HG03175 (cell line): ENCODE measurements around the gene CALML3.

Experiments
- ATAC-seq: cut with Tn5 transposase; IDR thresholded peaks from one replicate; pipeline ENCODE4 v1.9.1; 2021; ENCODE audit warnings: mild to moderate bottlenecking, moderate library complexity; ENCODE audit not compliant: unreplicated experiment

The CALML3 gene

DNA sequence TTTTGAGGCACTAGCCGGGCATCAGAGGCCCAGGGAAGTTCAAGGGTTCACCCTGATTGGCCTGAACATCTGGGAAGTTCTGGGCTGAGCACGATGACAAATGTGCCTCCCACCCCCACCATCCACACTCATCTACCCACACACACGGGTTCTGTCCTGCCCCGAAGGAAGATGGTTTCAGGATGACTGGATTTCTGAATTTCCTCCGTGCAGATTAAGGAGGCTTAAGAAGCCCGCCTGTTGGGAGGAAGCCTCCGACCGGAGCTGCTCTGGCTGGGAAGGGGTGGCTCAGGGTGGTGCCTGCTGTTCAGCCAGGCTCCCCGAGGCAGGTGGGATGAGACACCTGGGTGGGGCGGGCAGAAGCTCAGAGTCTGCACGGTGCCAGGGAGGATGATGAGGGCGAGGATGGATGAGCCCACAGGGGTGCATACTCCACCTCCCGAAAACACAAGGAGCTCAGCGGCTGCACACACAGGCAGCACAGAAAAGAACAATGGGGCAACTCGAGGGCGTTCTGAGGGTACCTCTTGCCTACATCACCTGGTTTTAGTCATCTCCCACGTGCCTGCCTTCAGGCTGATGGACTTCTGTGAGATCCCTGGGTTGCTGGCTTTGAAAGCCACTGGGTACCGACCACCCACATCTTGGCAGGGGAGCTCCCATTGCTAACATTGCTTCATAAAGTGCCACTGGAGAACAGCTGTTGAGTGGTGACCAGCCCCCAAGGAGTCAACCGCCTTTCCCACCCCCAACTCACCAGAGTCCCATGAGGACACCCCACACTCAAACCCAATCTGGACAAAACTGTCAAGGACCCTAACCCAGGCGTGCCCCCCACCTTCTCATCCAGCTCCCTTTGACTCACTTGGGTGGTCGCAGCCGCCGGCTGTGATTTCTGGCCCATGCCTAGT is 41.2 kb downstream of the CALML3 start:
- ATAC-seq: no peak

DNA sequence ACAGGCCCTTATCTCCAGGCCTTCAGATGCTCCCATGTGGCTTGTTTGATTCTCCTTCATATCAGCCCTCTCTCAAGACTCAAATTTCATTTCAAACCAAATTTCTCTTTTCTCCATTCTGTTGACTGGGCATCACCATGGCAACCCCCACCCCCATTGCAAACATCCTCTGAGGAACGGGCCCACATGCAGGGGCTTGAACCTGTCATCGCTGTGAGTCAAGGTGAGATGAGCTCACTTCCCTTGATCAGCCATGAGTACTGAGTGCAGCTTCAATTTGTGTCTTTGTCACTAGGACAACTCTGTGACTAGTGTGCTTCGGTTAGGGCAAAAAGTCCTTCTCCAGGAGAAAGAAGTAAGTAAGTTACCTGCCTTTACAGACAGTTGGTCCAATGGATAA is 41.9 kb downstream of the CALML3 start:
- no peak for ATAC-seq

DNA sequence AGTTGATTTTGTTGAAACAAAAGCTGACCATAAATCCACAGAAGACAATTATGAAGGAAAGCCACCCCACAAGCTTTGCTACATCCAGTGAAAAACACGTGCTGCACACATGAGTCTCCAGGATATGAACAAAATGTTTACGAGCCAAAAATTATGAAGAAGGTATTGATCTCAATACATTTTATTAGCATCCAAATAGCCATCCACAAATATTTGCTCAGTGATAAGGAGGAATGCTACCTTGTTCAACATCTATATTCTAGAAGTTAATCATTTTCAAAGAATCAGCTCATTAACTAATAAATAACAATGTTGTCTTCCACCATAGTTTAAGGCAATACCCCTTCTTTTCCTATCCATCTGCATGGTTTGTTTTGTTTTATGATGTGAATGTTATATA is 42.7 kb downstream of the CALML3 start:
- ATAC-seq: no peak

DNA sequence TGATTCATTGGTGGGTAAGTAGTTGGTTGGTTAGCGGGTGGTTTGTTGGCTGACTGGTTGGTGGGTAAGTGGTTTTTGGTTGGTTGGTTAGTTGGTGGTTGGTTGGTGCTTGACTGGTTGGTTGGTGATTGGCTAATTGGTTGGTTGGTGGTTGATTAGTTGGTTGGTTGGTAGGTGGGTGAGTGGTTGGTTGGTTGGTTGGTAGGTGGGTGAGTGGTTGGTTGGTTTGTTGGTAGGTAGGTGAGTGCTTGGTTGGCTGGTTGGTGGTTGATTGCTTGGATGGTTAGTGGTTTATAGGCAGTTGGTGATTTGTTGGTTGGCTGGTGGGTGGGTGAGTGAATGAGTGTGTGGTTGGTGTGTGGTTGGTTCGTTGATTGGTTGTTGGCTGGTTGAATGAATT is 44.2 kb downstream of the CALML3 start:
- no peak for ATAC-seq

DNA sequence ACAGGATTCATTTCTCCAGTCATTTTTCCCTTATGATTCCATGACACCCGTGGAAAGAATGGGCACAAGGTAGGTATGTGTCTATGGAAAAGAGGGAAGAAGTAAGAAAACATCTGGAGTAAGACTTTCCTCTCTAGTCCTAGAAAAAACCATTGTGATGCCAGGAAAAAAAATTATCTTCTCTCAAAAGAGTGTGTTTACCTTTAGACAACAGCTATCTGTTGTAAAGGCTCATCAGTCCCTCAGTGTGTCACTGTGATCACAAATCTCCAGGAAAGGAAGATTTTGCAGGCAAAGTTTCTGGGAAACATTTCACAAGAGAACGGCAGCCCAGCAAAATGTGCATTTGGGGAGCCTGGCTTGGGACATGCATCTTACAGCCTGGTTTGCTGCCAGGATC is 44.8 kb downstream of the CALML3 start:
- no peak for ATAC-seq

DNA sequence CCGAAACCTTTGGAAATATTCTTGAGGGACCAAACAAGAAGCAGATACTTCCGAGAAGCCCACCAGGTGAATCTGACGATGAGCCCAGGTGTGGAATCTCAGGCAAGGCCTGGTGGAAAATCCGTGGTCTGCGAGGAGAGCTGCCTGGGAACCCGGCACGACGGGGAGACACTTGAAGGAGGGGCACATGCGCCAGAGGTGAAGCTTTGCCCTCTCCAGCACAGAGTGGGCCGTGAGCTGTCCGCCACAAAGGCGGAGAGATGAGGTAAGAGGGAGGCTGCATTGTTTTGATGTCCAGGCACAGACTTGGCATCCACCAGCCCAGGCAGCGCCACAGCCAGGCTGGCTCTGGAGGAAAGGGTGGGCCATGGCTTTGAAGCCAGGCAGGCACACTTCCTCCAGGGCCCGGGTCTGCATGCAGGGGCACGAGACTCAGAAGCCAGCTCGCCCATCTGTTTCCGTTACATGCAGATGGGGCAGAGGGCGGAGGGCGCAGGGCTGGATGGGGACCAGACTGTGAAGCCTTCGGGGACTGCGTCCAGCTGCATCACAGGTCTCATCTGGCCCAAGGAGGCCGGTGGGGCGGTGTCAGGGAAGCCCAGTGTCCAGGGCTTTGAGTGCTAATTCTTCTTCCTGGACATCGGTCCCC is 45.4 kb downstream of the CALML3 start:
- ATAC-seq: no peak

DNA sequence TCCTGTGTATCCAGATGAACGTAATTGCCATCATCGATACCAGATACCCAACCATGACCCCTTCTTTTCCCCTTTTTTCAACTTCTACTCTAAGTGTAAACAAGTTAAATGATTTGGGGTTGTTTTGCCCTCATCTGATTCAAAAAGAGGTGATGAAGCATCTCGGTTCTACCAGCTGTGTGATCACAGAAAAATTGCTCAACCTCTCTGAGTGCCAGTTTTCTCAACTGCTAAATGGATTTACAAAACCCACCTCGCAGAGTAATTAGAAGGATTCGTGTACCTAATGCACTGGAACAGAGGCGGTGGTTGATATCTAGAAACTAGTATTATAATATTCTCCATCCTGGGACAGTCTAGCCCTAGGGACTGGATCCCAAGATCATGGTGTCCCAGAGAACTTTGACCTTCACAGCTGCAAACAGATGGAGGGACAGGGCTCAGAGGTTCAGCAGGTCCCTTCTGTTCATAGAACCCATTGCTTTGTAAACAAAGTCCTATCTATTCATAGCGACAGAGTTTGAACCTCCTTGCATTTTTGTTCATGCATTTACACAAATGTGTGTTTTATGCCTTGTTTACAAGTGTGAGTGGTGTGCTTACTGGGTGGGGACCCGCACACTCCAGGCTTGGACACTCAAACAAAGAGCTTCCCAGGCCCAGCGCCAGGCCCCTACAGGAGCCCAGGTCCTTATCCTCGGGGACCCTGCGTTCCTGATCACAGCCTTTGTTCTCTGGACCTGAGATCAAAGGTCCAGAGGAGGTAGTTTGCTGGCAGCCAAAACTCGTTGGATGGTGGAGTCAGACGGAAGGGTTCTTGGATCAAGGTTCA is 46.4 kb downstream of the CALML3 start:
- ATAC-seq: no peak

DNA sequence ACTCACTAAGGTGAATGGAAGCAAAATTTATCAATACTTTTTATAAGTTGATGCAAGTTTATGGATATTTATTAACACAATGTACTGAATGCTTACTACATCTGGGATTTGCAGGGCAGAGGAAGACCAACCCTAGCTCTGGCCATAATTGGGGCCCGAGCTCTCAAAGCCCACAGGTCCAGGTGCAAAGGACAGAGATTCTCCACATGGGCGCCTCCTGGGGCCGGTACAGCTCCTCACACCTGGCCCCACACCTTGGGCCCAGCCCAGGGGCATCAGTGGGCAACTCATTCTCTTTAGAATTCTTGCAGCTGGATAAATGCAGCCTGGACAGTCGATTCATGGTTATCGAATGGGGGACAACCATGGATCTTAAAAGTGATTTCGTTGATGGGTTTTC is 47.1 kb downstream of the CALML3 start:
- no peak for ATAC-seq

DNA sequence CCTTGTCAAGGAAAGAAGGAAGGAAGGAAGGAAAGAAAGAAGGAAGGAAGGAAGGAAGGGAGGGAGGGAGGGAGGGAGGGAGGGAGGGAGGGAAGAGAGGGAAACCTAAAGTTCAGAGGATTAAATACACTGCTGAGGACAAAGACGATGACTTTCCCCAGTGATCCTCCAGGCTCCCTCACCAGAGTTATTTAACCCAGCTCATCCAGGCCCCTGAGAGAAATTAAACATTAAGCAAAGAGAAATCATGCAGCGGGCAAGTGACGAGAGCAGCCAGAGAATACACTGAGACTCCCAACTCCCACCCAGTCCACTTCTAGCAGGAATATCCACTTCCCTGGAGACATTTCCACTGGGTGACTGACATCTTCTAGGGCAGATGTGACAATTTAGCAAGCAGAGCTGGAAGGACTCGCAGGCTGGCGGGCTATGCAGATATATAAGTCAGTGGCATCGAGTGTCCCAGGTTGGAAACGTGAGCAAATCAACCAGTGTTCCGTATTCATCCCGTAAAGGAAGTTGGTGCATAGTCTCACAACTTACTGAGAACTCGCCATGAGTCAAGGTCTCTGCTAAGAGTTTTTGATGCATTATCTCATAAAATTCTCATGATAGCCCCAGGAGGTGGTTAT is 48.7 kb downstream of the CALML3 start:
- ATAC-seq: no peak

DNA sequence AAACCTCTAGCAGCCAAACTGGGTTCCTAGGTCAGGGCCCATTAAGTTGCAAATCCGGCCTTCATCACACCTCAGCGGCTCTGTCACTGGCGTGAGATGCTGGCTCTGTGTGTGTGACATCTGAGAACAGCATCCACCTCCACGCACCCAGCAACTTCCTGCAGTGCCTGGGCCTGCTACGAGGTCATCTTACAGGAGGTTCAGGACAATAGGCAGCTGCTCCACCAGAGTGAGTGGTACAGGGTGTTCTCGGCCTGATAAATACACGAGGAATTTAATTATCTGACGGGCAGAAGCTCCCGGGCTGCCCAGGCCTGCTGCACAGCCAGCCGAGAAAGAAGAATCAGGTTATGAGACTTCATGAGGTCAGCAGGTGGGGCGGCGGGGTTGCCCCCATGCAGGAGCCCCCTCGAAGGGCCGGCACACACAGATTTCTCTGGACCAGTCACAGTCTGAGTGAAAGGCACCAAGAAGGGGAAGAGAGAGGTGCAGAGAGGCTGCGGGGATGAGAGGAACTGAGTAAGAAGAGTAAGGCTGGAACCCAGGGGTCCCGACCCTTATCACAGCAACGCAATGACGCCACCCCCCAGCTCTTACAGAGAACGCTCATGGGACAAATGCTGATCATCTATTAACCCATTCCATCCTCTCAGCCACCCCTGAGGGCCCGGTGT is 49.3 kb downstream of the CALML3 start:
- ATAC-seq: no peak

DNA sequence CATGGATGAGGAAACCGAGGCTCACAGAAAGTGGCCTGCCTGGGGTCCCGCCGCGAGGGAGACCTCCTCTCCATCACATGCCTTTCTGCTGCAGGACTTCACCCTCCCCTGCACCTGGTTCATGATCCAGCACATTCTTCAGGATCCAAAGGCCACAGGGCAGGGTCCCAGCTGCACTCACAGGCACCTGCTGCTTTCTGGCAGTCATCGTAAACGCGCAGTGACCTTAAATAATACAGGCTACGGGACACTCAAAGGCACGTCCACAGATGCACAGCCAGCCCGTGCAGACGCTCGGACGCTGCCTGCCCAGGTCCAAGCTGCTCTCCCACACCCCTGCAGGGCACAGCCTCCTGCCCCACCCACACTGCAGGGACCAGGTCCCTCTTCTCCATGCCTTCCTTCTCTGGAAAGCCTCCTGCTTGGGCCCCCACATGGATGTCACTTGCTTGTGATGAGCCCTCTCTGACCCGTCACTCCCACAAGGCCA is 49.9 kb downstream of the CALML3 start:
- ATAC-seq: no peak

DNA sequence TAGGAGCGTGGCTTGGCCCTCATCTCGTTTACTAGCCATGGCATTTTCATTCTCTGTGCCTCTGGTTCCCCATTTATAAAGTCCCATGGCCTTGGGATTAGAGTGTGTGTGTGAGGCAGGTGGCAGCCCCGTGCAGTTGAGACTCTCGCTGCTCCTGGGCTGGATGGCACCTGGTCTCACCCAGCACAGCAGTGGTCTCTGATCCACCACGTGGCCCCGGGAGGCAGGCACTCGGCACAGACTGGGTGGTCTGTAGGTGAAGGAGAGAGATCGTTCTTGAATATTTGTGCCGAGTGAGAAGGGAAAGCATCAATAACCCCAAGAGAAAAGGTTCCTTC is 50.4 kb downstream of the CALML3 start:
- ATAC-seq: no peak

DNA sequence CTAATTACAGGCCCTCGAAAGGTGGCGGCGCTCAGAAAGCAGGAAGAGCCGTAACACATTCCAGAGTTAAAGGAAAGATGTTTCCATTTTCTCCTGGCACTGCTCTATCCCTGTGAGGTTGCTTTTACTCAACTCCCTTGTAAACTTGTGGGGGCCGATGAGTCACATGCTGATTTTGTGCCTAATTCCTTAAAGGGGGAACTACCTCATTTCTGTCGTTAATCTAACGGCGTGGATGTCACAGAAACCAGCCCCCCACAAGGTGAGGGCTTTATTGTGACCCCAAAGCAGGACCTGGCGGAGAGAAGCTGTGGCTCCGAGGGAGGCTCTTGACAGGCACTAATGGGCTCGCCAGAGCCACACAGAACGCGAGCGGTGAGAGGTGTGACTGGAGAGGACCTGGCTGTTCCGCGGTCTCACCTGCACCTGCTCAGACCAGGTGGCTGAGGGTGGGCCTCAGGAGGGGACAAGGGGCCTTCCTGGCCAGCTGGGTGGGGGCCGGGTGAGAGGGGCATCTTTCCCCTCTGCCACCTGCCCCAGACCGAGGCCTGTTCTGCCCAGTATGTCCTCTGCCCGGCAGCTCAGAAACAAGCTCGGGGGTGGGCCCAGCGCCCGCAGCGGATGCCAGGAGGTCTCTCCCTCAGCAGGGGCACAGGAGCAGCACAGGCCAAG is 50.9 kb downstream of the CALML3 start:
- ATAC-seq: no peak

DNA sequence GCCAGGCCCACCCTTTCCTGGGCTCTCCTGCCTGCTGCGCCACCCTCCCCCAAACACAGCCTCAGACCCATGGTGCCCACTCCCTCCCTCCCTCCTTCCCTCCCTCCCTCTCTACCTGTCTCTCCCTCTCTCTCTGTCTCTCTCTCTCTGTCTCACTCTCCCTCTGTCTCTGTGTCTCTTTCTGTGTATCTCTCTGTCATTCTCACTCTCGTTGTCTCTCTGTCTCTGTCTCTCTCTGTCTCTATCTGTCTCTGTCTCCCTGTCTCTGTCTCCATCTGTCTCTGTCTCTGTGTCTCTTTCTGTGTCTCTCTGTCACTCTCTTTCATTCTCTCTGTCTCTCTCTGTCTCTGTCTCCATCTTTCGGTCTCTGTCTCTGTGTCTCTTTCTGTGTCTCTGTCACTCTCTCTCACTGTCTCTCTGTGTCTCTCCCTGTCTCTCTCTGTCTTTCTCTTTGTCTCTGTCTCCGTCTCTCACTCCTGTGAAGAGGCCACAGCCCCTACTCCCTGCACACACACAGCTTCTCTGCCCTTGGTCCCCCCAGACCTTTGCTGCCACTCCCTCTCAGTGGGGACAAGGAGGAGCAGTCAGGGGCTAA is 51.5 kb downstream of the CALML3 start:
- ATAC-seq: no peak
